Measurements from ENCODE around the gene LIPH. TPM values are rescaled to one million over a fixed set of nuclear protein-coding genes. Genes with fewer than 3 reads are reported as not detected.

LIPH gene
- polyA plus RNA-seq, 1 experiment: 0.06 TPM

DNA sequence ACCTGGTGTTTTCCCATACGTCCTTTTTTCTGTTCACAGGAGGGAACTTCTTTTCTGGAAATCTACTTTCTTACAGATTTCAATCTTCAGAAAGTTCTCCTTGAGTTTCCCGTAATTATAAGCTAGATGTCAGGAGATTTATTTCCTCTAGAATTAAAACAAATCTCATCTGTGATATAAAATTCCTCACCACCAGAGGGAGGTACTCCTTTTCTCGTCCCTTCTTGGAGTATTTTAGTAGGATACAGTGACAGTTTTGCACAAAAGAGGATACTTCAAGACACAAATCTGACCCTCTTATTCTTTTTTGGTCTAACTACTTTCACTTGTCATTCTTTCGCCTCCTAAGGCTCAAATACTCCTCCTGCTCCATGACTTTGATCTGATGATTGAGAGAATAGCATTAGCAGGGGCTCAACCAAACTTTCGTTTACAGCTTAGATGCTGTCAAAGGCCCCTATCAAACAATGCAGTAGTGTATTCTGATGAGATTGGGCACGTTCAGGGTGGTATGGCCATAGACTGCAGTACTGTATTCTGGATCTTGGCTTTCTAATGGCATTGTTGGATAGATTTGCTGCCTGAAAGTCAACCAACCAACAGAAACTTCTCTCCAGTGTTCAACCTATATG, 91.6 kb downstream of the LIPH start:
- Histone ChIP-seq H3K27me3 (ENCODE audit: control insufficient read depth, insufficient read depth, low read length) (no peaks in the 10 kb centered on the region), H3K9me3 (ENCODE audit: control insufficient read depth, insufficient read depth, low read length) (no peaks in the 10 kb centered on the region), H3K4me3 (ENCODE audit: low read depth, low read length) (no peak overlapping the region), H3K27ac (ENCODE audit: low read depth, low read length) (no peak overlapping the region)
- ChIA-PET CTCF (interaction anchor here (0.6 to 3.2 kb wide), 11 partner anchors 9 to 130 kb away, joined by 3 to 21 read pairs (median 4); partner anchors contain the start of gene SENP2), POLR2A (no interaction called here)
- TF ChIP-seq, protein P1, sequence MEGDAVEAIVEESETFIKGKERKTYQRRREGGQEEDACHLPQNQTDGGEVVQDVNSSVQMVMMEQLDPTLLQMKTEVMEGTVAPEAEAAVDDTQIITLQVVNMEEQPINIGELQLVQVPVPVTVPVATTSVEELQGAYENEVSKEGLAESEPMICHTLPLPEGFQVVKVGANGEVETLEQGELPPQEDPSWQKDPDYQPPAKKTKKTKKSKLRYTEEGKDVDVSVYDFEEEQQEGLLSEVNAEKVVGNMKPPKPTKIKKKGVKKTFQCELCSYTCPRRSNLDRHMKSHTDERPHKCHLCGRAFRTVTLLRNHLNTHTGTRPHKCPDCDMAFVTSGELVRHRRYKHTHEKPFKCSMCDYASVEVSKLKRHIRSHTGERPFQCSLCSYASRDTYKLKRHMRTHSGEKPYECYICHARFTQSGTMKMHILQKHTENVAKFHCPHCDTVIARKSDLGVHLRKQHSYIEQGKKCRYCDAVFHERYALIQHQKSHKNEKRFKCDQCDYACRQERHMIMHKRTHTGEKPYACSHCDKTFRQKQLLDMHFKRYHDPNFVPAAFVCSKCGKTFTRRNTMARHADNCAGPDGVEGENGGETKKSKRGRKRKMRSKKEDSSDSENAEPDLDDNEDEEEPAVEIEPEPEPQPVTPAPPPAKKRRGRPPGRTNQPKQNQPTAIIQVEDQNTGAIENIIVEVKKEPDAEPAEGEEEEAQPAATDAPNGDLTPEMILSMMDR (IDR thresholded peaks at IDR 0.05; ENCODE audit: low read depth, low read length): peak; percentile 49
- DNase-seq (ENCODE audit: low read depth, low spot score): no peak

DNA sequence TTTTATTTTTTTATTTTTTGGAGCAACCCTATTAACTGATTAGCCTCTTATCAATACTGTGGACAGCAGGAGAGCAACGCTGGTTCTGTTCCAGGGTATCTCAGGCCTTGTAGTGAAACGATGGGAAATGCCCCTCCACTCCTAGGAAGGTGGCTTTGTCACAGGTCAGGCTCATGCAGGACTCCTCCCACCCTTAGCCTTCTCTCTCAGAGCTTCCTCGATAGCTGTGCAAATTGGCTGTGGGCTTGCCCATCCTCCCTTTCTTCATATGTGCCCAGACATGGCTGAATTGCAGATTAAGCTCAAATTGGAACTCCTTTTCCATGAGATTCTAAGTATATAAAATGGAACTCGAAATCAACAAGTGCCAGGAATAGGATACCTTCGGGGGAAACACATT, 92.1 kb downstream of the LIPH start:
- CTCF ChIA-PET: interaction anchor here (0.8 to 3.2 kb wide), 9 partner anchors 8 to 126 kb away, joined by 3 to 21 read pairs (median 8); partner anchors contain the start of gene SENP2

DNA sequence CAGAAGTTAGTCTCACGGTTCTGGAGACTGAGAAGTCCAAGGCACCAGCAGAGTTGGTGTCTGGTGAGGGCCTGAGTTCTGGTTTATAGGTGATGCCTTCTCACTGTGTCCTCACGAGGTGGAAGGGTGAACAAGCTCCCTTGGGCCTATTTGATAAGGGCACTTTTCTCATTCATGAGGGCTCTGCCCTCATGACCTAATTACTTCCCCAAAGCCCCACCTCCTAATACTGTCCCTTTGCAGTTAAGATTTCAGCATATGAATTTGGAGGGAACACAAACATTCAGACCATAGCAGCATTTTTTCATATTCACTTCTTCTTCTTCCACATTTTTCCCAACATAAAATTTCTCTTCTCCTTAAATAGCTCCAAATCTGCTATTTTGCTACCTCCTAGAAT, 95.0 kb downstream of the LIPH start:
- Histone ChIP-seq H3K27me3 (ENCODE audit: control insufficient read depth, insufficient read depth, low read length) (no peaks in the 10 kb centered on the region), H3K27ac (ENCODE audit: low read depth, low read length) (no peak overlapping the region), H3K9me3 (ENCODE audit: control insufficient read depth, insufficient read depth, low read length) (no peaks in the 10 kb centered on the region), H3K4me3 (ENCODE audit: low read depth, low read length) (no peak overlapping the region)
- ChIA-PET CTCF (no interaction called here), POLR2A (no interaction called here)
- TF ChIP-seq, protein P1 (IDR thresholded peaks at IDR 0.05; ENCODE audit: low read depth, low read length): no peak
- DNase-seq (ENCODE audit: low read depth, low spot score): no peak

More for the DNA sequence above, 92.1 kb downstream of the LIPH start:
- Histone ChIP-seq H3K9me3 (ENCODE audit: control insufficient read depth, insufficient read depth, low read length) (no peaks in the 10 kb centered on the region), H3K4me3 (ENCODE audit: low read depth, low read length) (no peak overlapping the region), H3K27ac (ENCODE audit: low read depth, low read length) (no peak overlapping the region), H3K27me3 (ENCODE audit: control insufficient read depth, insufficient read depth, low read length) (no peaks in the 10 kb centered on the region)
- DNase-seq (ENCODE audit: low read depth, low spot score): no peak
- POLR2A ChIA-PET: no interaction called here
- TF ChIP-seq, protein P1 (IDR thresholded peaks at IDR 0.05; ENCODE audit: low read depth, low read length): no peak

Other genes with a start within 250 kb of the LIPH start
- gene MAP3K13, start 189.5 kb downstream of the LIPH start, polyA plus RNA-seq (2011; rRNA removed): 16.8 and 20.9 TPM in 2 replicates
- 15.1 and 17.8 TPM in 2 replicates for gene TMEM41A, start 53.6 kb downstream of the LIPH start, polyA plus RNA-seq (2011; rRNA removed)
- gene SENP2, start 33.7 kb upstream of the LIPH start, polyA plus RNA-seq (2011; rRNA removed): 18.2 and 28.1 TPM in 2 replicates